CD4-positive, CD25-positive, alpha-beta regulatory T cell (primary cell): Measurements from ENCODE around the gene TMEM163. TPM values are rescaled to one million over a fixed set of nuclear protein-coding genes. Genes with fewer than 3 reads are reported as not detected.

Experiments
- ATAC-seq, 2 donors: fragments of 150-1000 bp; cut with Tn5 transposase; one replicate each; pipeline ENCODE4 v1.10.0; 2021; ENCODE audit warnings: low read depth in 2 of 2, moderate number of reproducible peaks in 2 of 2, moderate library complexity in 1 of 2
- DNase-seq, 3 donors: peaks; one replicate each; pipeline versions ENCODE4 v3.0.0 to v3.0.0-alpha.2; 2012 to 2022; ENCODE audit warnings: mixed read lengths in 1 of 3
- H3K27ac ChIP-seq: one replicate; pipeline ENCODE4 v1.7.0; 2013; ENCODE audit warnings: mild to moderate bottlenecking, low read length; ENCODE audit not compliant: insufficient read depth, poor library complexity, severe bottlenecking
- H3K27me3 ChIP-seq: one replicate; pipeline ENCODE4 v1.7.0; 2013; ENCODE audit warnings: low read length; ENCODE audit not compliant: control insufficient read depth, insufficient read depth
- H3K36me3 ChIP-seq: one replicate; pipeline ENCODE4 v1.7.0; 2013; ENCODE audit warnings: mild to moderate bottlenecking, low read length, moderate library complexity; ENCODE audit not compliant: control insufficient read depth, insufficient read depth
- H3K4me1 ChIP-seq: 2 replicates; pipeline ENCODE4 v1.7.0; 2013; ENCODE audit warnings: mild to moderate bottlenecking, low read length; ENCODE audit not compliant: insufficient read depth, control insufficient read depth, poor library complexity, severe bottlenecking
- H3K4me3 ChIP-seq: one replicate; pipeline ENCODE4 v1.7.0; 2013; ENCODE audit warnings: low read depth, mild to moderate bottlenecking, low read length, moderate library complexity
- H3K9me3 ChIP-seq, 2 experiments: 1 replicate in 1 of 2; 2 replicates in 1 of 2; pipeline ENCODE4 v1.7.0; 2013; ENCODE audit warnings: low read length in 2 of 2, mild to moderate bottlenecking in 1 of 2, moderate library complexity in 1 of 2; ENCODE audit not compliant: control insufficient read depth in 2 of 2
- H3K27ac Mint-ChIP-seq, 3 donors: one replicate each; pipeline ENCODE4 v1.8.0; 2020 to 2022; ENCODE audit warnings: mild to moderate bottlenecking in 3 of 3, mixed read lengths in 3 of 3, moderate library complexity in 2 of 3
- H3K27me3 Mint-ChIP-seq: one replicate; pipeline ENCODE4 v1.8.0; 2022; ENCODE audit warnings: mild to moderate bottlenecking, mixed read lengths
- H3K36me3 Mint-ChIP-seq: one replicate; pipeline ENCODE4 v1.8.0; 2020; ENCODE audit warnings: mixed read lengths
- H3K4me1 Mint-ChIP-seq, 4 donors: one replicate each; pipeline ENCODE4 v1.8.0; 2020 to 2022; ENCODE audit warnings: mixed read lengths in 4 of 4, mild to moderate bottlenecking in 1 of 4
- H3K4me3 Mint-ChIP-seq, 4 donors: one replicate each; pipeline ENCODE4 v1.8.0; 2020 to 2022; ENCODE audit warnings: mild to moderate bottlenecking in 4 of 4, mixed read lengths in 4 of 4, moderate library complexity in 3 of 4
- H3K9me3 Mint-ChIP-seq, 7 donors: one replicate each; pipeline ENCODE4 v1.8.0; 2020 to 2022; ENCODE audit warnings: mixed read lengths in 7 of 7, mild to moderate bottlenecking in 3 of 7, moderate library complexity in 2 of 7
- polyA plus RNA-seq, 4 donors: library from polyadenylated mRNA; unstranded; fragments of 300-500 nt; fragmentation: Illumina TruSeq; gene quantifications; one replicate each; pipeline ENCODE4 v1.2.3, GENCODE V29; 2021
- total RNA-seq: library from RNA; stranded (reverse); gene quantifications from one replicate; pipeline ENCODE4 v1.2.3, GENCODE V29; 2022

TMEM163 gene
- total and polyA plus RNA-seq, 5 donors from 2014 or later = 0.08 to 1.0 (median 0.33) TPM

- Histone ChIP-seq H3K9me3 (no peaks in the 10 kb centered on the region), H3K4me3 (no peak overlapping the region), H3K4me1 (peaks cover 52% of the 10 kb centered on the region), H3K36me3 (no peaks in the 10 kb centered on the region), H3K27ac (no peak overlapping the region), H3K27me3 (no peaks in the 10 kb centered on the region)
- H3K9me3 Mint-ChIP-seq = peaks cover 0 to 3% (median 0%) of the 10 kb centered on the region in 7 donors
- no peak overlapping the region for H3K4me3 Mint-ChIP-seq
- DNase-seq = no peak
- H3K27ac Mint-ChIP-seq = no peak overlapping the region
- H3K4me1 Mint-ChIP-seq = peaks cover 18 to 73% (median 40%) of the 10 kb centered on the region in 4 donors
- no peaks in the 10 kb centered on the region for H3K36me3 Mint-ChIP-seq
- no peak for ATAC-seq
- no peaks in the 10 kb centered on the region for H3K27me3 Mint-ChIP-seq
These were observed 40.7 kb downstream of the TMEM163 start for GRCh38 chr2:134677856-134678756.

DNA sequence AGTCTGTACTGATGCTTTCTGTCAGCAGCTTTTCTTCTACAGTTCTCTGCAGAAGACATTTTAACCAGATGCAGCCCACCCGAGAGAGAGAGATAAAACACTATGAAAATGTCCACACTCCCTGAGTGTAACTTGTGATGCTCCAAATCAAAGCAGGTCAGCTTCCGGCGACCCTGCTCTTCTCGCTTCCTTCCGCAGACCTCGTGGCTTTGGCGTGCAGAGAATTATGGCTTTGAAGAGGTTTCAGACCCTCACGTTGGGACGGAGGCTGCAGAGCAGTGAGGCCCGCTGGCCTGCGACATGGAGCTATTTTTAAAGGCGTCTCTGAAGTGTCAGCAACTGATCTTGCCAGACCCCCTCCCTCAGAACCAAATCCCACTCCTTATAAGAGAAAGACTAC is 41.8 kb downstream of the TMEM163 start:
- no peaks in the 10 kb centered on the region for H3K36me3 ChIP-seq
- H3K9me3 Mint-ChIP-seq = peaks cover 0 to 3% (median 0%) of the 10 kb centered on the region in 7 donors
- peaks cover 55% of the 10 kb centered on the region for H3K4me1 ChIP-seq
- peak overlapping the region; percentile 50 to 65 (median 57) for H3K27ac Mint-ChIP-seq
- peak overlapping the region; percentile 43 for H3K27ac ChIP-seq
- H3K4me3 Mint-ChIP-seq = peak overlapping the region; percentile 4 to 64 (median 14)
- H3K36me3 Mint-ChIP-seq = no peaks in the 10 kb centered on the region
- DNase-seq (peak in 2 of 3 donors; percentile 17 to 53), ATAC-seq (peak; percentile 37 to 40)
- no peaks in the 10 kb centered on the region for H3K27me3 ChIP-seq
- no peaks in the 10 kb centered on the region for H3K9me3 ChIP-seq
- H3K27me3 Mint-ChIP-seq = no peaks in the 10 kb centered on the region
- H3K4me1 Mint-ChIP-seq = peaks cover 18 to 77% (median 46%) of the 10 kb centered on the region in 4 donors
- peak overlapping the region; percentile 22 for H3K4me3 ChIP-seq

DNA sequence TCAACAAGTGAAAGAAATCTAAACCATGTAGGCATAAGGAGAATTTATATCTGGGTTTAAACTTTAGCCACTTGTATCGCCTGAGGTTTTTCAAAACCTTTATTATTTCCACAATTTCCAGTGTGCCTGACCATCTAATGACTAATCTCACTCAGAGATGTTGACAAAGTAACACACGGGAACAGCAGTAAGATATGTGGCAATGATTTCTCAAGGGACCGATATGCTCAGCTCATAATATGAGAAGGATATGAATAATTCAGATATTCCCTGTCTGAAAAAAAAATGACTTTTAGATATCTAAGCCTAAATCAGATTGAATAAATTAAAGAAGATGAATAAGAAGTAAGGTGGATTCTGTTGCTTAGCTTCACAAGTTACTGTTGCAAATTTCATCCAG is 43.5 kb downstream of the TMEM163 start:
- H3K4me1 ChIP-seq = peaks cover 63% of the 10 kb centered on the region

DNA sequence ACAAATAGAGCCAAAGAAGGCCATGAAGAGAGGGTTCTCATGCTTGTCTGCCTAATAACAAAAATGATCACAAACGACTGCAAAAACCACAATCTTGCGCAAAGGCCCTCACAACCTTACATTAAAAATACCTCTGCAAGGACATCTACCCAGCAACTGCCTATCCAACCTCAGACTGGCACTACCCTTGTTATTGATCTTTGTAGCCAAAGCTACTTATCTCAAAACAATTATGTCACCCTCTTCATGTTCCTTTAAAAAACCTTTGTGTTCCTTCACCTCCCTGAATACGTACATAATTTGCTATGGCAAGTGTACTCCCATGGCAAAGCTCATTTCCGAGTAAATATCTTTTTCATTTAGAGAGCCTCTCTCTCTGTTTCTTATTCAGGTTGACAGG is 44.1 kb downstream of the TMEM163 start:
- Mint-ChIP-seq H3K36me3 (no peaks in the 10 kb centered on the region), H3K27ac (peak overlapping the region in 1 of 3 donors; percentile 20), H3K9me3 (peaks cover 0 to 3% (median 0%) of the 10 kb centered on the region in 7 donors), H3K27me3 (no peaks in the 10 kb centered on the region), H3K4me3 (peak overlapping the region in 1 of 4 donors; percentile 23), H3K4me1 (peaks cover 26 to 81% (median 54%) of the 10 kb centered on the region in 4 donors)
- Histone ChIP-seq H3K36me3 (no peaks in the 10 kb centered on the region), H3K4me1 (peaks cover 63% of the 10 kb centered on the region), H3K9me3 (no peaks in the 10 kb centered on the region), H3K4me3 (no peak overlapping the region), H3K27me3 (no peaks in the 10 kb centered on the region), H3K27ac (no peak overlapping the region)
- ATAC-seq (no peak), DNase-seq (no peak)

More for the DNA sequence above, 43.5 kb downstream of the TMEM163 start:
- no peaks in the 10 kb centered on the region for H3K27me3 Mint-ChIP-seq
- peaks cover 0 to 3% (median 0%) of the 10 kb centered on the region in 7 donors for H3K9me3 Mint-ChIP-seq
- no peaks in the 10 kb centered on the region for H3K36me3 Mint-ChIP-seq
- H3K4me1 Mint-ChIP-seq = peaks cover 26 to 80% (median 52%) of the 10 kb centered on the region in 4 donors
- Histone ChIP-seq H3K36me3 (no peaks in the 10 kb centered on the region), H3K27me3 (no peaks in the 10 kb centered on the region), H3K9me3 (no peaks in the 10 kb centered on the region), H3K4me3 (no peak overlapping the region), H3K27ac (no peak overlapping the region)
- peak overlapping the region in 2 of 3 donors; percentile 14 to 20 for H3K27ac Mint-ChIP-seq
- DNase-seq (no peak), ATAC-seq (no peak)
- no peak overlapping the region for H3K4me3 Mint-ChIP-seq

DNA sequence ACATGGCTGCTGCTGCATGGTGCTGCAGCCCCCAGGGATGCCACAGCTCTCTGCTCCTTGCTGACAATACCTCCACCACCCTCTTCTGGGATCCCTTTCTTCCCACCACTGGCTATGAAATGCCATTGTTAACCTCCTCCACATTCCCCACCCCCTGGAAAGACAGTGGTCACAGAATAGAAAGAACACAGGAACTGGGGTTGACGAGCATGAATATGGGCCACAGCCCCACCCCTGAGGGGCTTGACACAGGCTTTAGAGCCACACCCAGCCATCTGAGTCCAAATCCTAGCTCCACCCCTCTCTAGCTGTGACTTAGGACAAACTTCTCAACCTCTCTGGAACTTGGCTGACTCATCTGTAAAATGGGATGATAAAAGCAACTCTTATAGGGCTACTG is 47.3 kb downstream of the TMEM163 start:
- H3K27me3 Mint-ChIP-seq = no peaks in the 10 kb centered on the region
- H3K36me3 ChIP-seq = no peaks in the 10 kb centered on the region
- H3K36me3 Mint-ChIP-seq = no peaks in the 10 kb centered on the region
- H3K27ac ChIP-seq = peak overlapping the region; percentile 78
- peaks cover 0 to 3% (median 0%) of the 10 kb centered on the region in 7 donors for H3K9me3 Mint-ChIP-seq
- H3K4me1 Mint-ChIP-seq = peaks cover 20 to 82% (median 46%) of the 10 kb centered on the region in 4 donors
- ATAC-seq = no peak
- peak in 1 of 3 donors; percentile 51 for DNase-seq
- no peaks in the 10 kb centered on the region for H3K9me3 ChIP-seq
- peaks cover 65% of the 10 kb centered on the region for H3K4me1 ChIP-seq
- H3K4me3 ChIP-seq = peak overlapping the region; percentile 37
- peak overlapping the region; percentile 69 to 91 (median 74) for H3K4me3 Mint-ChIP-seq
- peak overlapping the region; percentile 92 to 98 (median 97) for H3K27ac Mint-ChIP-seq
- no peaks in the 10 kb centered on the region for H3K27me3 ChIP-seq

DNA sequence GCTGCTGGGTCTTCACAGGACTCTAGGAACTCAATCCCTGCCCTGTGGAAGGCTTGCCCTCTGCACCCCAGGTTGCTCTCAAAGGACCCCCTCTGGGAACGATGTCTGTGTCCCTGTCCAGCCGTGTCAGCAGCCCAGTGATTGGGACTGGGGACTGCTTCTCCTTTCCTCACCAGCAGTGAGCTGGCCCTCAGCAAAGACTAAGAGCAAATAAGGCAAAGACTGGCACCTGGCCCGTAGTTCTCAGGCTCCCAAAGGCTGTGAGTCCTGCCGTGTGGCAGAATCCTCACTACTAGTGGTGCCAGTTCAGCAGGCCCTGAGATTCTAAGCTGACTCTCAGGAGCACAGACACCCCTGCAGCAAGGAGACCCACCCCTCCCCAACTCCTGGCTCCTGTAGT is 47.8 kb downstream of the TMEM163 start:
- Mint-ChIP-seq H3K27ac (peak overlapping the region; percentile 92 to 98 (median 97)), H3K9me3 (peaks cover 0 to 3% (median 0%) of the 10 kb centered on the region in 7 donors), H3K4me1 (peaks cover 18 to 86% (median 48%) of the 10 kb centered on the region in 4 donors), H3K27me3 (no peaks in the 10 kb centered on the region), H3K4me3 (peak overlapping the region; percentile 54 to 77 (median 70)), H3K36me3 (no peaks in the 10 kb centered on the region)
- H3K9me3 ChIP-seq = no peaks in the 10 kb centered on the region
- H3K4me3 ChIP-seq = peak overlapping the region; percentile 43
- no peak for ATAC-seq
- DNase-seq = no peak
- peaks cover 68% of the 10 kb centered on the region for H3K4me1 ChIP-seq
- H3K36me3 ChIP-seq = no peaks in the 10 kb centered on the region
- peak overlapping the region; percentile 78 for H3K27ac ChIP-seq
- no peaks in the 10 kb centered on the region for H3K27me3 ChIP-seq

DNA sequence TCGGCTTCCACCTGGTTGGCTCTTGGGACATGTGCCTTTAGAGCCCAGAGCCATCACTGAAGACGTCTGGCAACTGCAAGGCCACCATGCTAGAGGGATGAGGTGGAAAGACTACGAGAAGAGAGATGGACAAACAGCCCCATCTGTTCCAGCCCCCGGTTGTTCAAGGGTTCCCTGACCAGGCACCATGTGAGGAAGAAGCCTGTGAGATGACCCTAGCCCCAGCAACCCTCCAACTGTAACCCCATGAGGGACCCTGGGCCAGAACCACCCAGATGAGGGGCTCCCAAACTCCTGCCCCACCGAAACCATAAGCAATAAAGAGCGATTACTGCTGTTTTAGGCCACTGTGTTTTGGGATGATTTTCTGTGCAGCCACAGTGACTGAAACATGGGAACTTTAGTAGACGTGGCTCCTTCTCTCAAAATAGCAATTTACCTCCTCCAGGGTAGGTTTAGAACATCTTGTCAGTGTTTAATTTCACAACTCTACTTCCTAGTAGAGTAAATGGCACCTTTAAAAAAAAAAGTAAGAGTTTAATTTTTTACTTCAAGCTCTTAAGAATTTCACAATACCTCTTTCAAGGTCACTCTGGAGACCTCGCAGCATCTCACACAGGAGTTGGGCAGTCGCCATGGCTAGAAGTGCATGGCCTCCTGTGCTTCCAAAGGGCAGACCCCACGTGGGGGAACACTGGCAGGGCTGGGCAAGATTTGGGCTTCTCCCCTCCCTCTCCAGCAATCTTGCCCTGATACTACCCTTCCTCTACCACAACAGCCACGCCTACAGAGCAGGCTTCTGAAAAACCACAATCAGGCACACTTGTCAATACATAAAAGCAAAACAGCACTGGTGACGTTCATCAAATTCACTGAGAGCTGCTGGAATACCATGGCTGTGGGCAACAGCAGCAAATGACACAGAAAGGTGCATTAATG is 48.8 kb downstream of the TMEM163 start:
- peaks cover 76% of the 10 kb centered on the region for H3K4me1 ChIP-seq

More for the DNA sequence above, 48.8 kb downstream of the TMEM163 start:
- H3K36me3 ChIP-seq = no peaks in the 10 kb centered on the region
- H3K9me3 ChIP-seq = no peaks in the 10 kb centered on the region
- DNase-seq (peak; percentile 45 to 85 (median 71)), ATAC-seq (peak; percentile 54 to 63)
- peak overlapping the region; percentile 43 for H3K4me3 ChIP-seq
- Mint-ChIP-seq H3K36me3 (no peaks in the 10 kb centered on the region), H3K9me3 (peaks cover 0 to 3% (median 0%) of the 10 kb centered on the region in 7 donors), H3K4me1 (peaks cover 22 to 90% (median 53%) of the 10 kb centered on the region in 4 donors), H3K27ac (peak overlapping the region; percentile 92 to 97 (median 94)), H3K27me3 (no peaks in the 10 kb centered on the region), H3K4me3 (peak overlapping the region; percentile 53 to 77 (median 70))
- no peaks in the 10 kb centered on the region for H3K27me3 ChIP-seq
- peak overlapping the region; percentile 78 for H3K27ac ChIP-seq
